Neutrophil (primary cell): ENCODE results near the gene RAPGEF5.
"Not testable (repeated sequence)": the region's sequence is repeated elsewhere in the genome, so short reads cannot be mapped to it uniquely, and the experiment has no call there.

Experiments used
- H3K27ac ChIP-seq: fragments of 200-600 bp; sonication (generic); 2 replicates; pipeline ENCODE4 v1.5.1; 2016; ENCODE audit warnings: mild to moderate bottlenecking, moderate library complexity
- H3K27me3 ChIP-seq: fragments of 200-600 bp; sonication (generic); 2 replicates; pipeline ENCODE4 v1.6.0; 2016; ENCODE audit warnings: mild to moderate bottlenecking
- H3K36me3 ChIP-seq: fragments of 200-600 bp; sonication (generic); 2 replicates; pipeline ENCODE4 v1.5.1; 2017
- H3K4me1 ChIP-seq, 2 experiments: fragments of 200-600 bp in 1 of 2; sonication (generic) in 1 of 2; 1 replicate in 1 of 2; 2 replicates in 1 of 2; pipeline versions ENCODE4 v1.5.1 to v1.6.1; 2013 to 2016; ENCODE audit warnings: low read depth in 1 of 2, low read length in 1 of 2, mild to moderate bottlenecking in 1 of 2, moderate library complexity in 1 of 2; ENCODE audit not compliant: control insufficient read depth in 1 of 2, insufficient read depth in 1 of 2
- H3K4me3 ChIP-seq, 2 experiments: fragments of 200-600 bp in 1 of 2; sonication (generic) in 1 of 2; 1 replicate in 1 of 2; 2 replicates in 1 of 2; pipeline ENCODE4 v1.5.1; 2013 to 2016; ENCODE audit warnings: low read depth in 1 of 2, low read length in 1 of 2, mild to moderate bottlenecking in 1 of 2, moderate library complexity in 1 of 2
- H3K9me3 ChIP-seq: fragments of 200-600 bp; sonication (generic); 2 replicates; pipeline ENCODE4 v1.5.1; 2016
- TF ChIP-seq, protein P1 (sequence below): fragments of 200-600 bp; sonication (generic); IDR thresholded peaks from 2 replicates; pipeline ENCODE4 v1.5.1; 2016; ENCODE audit warnings: antibody characterized with exemption

Gene RAPGEF5

DNA sequence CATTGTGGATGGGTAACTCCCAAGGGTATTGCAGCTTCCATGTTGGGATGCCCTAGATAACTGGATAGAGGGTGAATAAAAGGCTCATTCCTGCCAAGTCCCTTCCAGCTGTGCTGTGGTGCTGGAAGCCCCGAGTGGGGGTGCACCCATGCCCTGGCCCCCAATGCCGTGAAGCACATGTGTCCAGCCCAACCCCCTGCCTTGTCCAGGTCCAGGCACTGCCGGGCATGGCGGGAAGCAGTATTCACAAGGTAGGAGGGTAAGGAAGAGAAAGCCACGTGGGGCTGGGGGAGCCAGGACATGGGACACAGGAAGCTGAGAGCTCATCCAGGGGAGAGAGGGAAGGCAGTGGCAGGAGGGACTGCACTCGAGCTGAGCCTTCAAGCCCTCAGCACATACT, 263.0 kb downstream of the RAPGEF5 start:
- no peaks in the 10 kb centered on the region for H3K9me3 ChIP-seq
- H3K36me3 ChIP-seq = no peaks in the 10 kb centered on the region
- no peaks in the 10 kb centered on the region for H3K4me1 ChIP-seq
- no peak overlapping the region for H3K27ac ChIP-seq
- no peak overlapping the region for H3K4me3 ChIP-seq
- TF ChIP-seq, protein P1, sequence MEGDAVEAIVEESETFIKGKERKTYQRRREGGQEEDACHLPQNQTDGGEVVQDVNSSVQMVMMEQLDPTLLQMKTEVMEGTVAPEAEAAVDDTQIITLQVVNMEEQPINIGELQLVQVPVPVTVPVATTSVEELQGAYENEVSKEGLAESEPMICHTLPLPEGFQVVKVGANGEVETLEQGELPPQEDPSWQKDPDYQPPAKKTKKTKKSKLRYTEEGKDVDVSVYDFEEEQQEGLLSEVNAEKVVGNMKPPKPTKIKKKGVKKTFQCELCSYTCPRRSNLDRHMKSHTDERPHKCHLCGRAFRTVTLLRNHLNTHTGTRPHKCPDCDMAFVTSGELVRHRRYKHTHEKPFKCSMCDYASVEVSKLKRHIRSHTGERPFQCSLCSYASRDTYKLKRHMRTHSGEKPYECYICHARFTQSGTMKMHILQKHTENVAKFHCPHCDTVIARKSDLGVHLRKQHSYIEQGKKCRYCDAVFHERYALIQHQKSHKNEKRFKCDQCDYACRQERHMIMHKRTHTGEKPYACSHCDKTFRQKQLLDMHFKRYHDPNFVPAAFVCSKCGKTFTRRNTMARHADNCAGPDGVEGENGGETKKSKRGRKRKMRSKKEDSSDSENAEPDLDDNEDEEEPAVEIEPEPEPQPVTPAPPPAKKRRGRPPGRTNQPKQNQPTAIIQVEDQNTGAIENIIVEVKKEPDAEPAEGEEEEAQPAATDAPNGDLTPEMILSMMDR = no peak
- H3K27me3 ChIP-seq = no peaks in the 10 kb centered on the region

DNA sequence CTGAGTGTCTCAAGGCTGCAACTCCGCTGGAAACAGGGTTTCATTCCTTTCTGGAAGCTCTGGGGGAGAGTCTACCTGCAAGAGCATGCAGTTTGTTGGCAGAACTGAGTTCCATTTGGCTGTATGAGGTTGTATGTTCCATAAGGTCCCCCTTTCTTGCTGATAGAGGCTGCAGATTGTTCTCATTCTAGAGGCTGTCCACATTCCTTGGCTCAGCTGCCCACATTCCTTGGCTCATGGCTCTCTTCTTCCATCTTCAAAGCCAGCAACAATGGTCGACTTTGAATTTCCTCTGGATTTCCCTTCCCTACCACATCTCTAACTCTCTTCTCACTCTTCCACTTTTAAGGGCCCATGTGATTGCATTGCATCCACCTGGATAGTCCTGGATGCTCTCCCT, 264.0 kb downstream of the RAPGEF5 start:
- Histone ChIP-seq H3K36me3 (no peaks in the 10 kb centered on the region), H3K27ac (no peak overlapping the region), H3K4me1 (no peaks in the 10 kb centered on the region), H3K27me3 (no peaks in the 10 kb centered on the region), H3K9me3 (no peaks in the 10 kb centered on the region), H3K4me3 (no peak overlapping the region)
- TF ChIP-seq, protein P1 = no peak

DNA sequence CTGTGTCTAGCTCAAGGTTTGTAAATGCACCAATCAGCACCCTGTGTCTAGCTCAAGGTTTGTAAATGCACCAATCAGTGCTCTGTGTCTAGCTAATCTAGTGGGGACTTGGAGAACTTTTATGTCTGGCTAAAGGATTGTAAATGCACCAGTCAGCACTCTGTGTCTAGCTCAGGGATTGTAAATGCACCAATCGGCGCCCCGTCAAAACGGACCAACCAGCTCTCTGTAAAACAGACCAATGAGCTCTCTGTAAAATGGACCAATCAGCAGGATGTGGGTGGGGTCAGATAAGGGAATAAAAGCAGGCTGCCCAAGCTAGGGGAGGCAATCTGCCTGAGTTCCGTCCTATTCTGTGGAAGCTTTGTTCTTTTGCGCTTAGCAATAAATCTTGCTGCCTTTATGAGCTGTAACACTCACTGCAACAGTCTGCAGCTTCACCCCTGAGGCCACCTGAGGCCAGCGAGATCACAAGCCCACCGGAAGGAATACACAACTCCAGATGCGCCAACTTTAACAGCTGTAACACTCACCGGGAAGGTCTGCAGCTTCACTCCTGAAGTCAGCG, 265.9 kb downstream of the RAPGEF5 start:
- H3K27me3 ChIP-seq, H3K9me3 ChIP-seq, H3K27ac ChIP-seq, H3K36me3 ChIP-seq, H3K4me1 ChIP-seq, H3K4me3 ChIP-seq: not testable (repeated sequence)

DNA sequence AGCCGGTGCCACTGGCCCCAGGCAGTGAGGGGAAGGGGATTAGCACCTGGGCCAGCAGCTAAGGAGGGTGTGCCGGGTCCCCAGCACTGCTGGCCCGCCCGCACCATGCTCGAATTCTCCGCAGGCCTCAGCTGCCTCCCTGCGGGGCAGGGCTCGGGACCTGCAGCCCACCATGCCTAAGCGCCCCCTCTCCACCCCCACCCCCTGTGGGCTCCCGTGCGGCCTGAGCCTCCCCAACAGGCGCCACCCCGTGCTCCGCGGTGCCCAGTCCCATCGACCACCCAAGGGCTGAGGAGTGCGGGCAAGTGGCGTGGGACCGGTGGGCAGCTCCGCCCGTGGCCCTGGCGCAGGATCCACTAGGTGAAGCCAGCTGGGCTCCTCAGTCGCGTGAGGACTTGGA, 266.4 kb downstream of the RAPGEF5 start:
- no peaks in the 10 kb centered on the region for H3K9me3 ChIP-seq
- TF ChIP-seq, protein P1 = no peak
- no peaks in the 10 kb centered on the region for H3K36me3 ChIP-seq
- H3K4me1 ChIP-seq = no peaks in the 10 kb centered on the region
- no peak overlapping the region for H3K27ac ChIP-seq
- no peak overlapping the region for H3K4me3 ChIP-seq
- H3K27me3 ChIP-seq = no peaks in the 10 kb centered on the region

DNA sequence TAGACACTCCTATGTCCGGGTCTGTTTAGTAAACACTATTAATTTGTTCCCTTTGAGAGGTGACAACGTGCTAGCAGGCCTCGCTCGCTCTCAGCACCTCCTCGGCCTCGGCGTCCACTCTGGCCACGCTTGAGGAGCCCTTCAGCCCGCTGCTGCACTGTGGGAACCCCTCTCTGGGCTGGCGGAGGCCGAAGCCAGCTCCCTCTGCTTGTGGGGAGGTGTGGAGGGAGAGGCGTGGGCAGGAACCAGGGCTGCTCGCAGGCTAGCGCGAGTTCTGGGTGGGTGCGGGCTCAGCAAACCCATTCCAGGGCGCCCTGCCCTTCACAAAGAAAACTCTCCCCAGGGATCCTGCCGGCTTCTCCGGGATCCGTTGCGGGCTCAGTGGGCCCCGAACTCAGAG, 266.8 kb downstream of the RAPGEF5 start:
- H3K9me3 ChIP-seq = no peaks in the 10 kb centered on the region
- H3K36me3 ChIP-seq = no peaks in the 10 kb centered on the region
- TF ChIP-seq, protein P1 = no peak
- H3K27me3 ChIP-seq = no peaks in the 10 kb centered on the region
- H3K27ac ChIP-seq = no peak overlapping the region
- no peaks in the 10 kb centered on the region for H3K4me1 ChIP-seq
- no peak overlapping the region for H3K4me3 ChIP-seq

DNA sequence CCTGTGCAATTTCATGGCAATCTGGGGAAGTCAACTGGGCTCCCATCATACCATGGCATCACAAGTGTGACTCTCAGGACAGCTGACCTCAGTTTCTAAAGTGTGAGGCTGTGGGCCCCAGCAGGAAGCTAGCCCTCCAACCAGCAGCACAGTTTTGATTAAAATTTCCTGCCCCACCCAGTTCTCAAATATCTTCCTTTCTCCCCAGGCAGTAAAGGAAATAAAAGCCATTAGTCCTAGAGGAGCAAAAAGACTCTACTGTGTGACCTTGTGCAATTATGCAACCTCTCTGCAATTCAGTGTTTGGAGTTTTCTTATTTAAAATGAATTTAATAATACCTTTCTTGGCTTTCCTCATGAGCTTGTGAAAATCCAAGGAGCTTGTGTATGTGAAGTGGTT, 268.1 kb downstream of the RAPGEF5 start:
- H3K27me3 ChIP-seq = peaks cover 3% of the 10 kb centered on the region
- H3K27ac ChIP-seq = no peak overlapping the region
- no peaks in the 10 kb centered on the region for H3K4me1 ChIP-seq
- no peaks in the 10 kb centered on the region for H3K9me3 ChIP-seq
- TF ChIP-seq, protein P1 = no peak
- H3K36me3 ChIP-seq = no peaks in the 10 kb centered on the region
- H3K4me3 ChIP-seq = no peak overlapping the region
